Amygdala (tissue), 56 donors: ENCODE measurements around the gene RBM4B.
A peak's percentile ranks its signal among the peaks of the same experiment; 100 is the strongest.

Experiments
- DNase-seq, 56 donors: peaks; one replicate each; lab custom pipeline; 2025; lab: John Stamatoyannopoulos, UW

The RBM4B gene

GRCh38 chr11:66707486-66707885, 29.8 kb upstream of the RBM4B start:
- DNase-seq: no peak

DNA sequence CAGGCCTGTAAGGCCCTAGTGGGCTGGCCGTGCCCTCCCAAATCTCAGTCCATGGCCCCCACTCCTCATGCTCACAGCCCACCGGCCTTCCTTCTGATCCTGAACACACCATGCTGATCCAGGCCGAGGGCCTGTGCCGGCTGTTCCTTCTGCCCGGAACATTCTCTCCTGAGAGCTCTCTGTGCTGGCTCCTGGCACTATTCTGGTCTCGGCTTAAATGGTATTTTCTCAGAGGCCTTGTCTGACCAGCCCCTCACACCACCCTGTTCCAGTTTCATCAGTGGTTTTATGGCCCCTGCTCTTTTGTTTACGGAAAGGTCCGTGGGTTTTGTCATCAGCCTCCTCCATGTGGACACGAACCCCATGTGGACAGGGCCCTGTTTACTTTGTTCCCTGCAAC, 29.3 kb upstream of the RBM4B start:
- no peak for DNase-seq

DNA sequence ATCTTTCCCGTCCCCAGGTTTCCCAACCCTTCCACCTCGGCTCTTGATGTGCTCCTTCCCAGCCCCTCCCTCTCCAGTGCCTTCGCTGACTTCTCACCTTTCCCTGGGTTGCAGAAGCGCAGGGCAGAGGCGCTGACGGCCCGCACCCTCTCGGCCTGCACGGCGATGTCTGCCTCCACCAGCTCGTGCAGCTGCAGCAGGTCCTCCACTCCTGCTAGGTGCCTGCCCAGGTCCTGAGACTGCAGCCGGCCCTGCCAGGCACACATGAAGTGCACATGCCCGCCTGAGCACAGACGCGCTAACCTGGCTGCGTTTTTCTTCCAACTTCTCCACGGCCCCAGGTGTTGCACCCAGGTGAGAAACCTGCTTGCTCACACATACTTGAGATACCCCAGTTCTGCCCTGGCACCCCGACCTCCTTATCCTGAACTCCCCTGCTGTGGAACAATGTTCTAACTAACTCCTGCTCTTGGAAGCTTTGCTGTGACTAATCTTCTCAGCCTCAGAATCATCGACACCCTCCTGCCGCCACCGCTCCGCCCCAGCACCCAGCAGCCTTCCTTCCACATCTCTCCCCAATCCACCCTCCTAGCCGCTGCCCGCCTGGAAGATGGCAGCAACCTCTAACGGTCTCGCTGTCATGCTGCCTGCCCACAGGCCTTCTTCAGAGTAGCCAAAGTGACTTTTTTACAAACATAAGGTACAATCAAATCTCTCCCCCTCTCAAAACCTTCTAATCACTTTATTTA, 28.1 kb upstream of the RBM4B start:
- DNase-seq: peak in 2 of 56 donors; percentile 8 to 11

- DNase-seq: no peak
These were observed 27.1 kb upstream of the RBM4B start for GRCh38 chr11:66704659-66705360.

- no peak for DNase-seq
These were observed 23.9 kb upstream of the RBM4B start for GRCh38 chr11:66701432-66702240.

DNA sequence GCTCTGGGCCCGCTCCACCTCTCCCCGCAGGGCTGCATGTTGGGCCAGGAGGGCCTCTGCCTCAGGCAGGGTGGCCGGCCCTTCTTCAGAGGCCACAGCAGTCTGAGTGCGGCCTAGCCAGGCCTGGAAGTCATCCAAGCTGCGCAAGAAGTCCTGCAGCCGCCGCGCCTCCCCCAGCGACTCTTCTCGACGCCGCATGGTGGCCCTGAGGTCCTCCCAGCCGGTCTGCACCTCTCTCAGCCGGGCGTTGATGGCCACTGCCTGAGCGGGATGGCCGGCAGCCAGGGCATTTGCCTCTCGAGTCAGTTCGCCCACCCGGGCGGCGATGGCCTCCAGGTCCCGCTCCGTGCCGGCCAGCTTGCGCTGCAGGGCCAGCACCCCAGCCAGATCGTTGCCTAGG, 23.1 kb upstream of the RBM4B start:
- DNase-seq: no peak

DNA sequence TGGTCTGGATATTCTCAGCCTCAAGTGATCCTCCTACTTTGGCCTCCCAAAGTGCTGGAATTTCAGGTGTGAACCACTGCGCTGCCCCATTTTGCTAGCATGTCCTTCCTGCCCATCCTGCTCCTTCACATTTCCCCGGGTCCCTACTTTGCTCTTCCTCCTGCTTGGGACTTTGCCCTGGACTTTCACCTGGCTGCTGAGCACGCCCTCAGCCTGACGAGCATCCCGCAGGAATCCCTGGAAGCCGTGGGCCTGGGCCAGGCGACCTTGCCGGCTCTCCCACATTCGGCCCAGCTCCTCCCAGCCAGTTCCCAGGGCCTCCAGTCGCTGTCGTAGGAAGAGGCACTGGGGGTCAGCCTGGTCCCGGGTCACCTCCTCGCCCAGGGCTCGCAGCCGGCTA, 22.6 kb upstream of the RBM4B start:
- DNase-seq: no peak

- DNase-seq: no peak
These were observed 20.8 kb upstream of the RBM4B start for GRCh38 chr11:66698491-66698890.

DNA sequence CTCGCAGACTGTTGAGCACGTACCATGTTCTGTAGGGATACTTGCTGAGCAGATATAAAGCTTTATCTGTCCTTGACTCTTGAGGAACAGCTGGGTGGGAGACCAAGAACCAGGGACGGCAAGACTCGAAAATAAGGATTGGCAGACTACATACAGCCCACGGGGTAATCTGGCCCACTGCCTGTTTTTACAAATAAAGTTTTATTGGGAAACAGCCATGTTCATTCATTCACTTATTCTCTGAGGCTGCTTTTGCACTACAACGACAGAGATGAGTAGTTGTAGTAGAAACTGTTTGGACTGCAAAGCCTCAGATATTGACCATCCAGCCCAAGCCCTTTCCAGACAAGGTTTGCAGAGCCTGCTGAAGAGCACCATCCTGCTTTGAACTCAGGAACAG, 20.3 kb upstream of the RBM4B start:
- DNase-seq: no peak

- DNase-seq: no peak
These were observed 18.5 kb upstream of the RBM4B start for GRCh38 chr11:66696146-66696545.

- DNase-seq: peak in 54 of 56 donors; percentile 10 to 89 (median 64)
These were observed 17.1 kb upstream of the RBM4B start for GRCh38 chr11:66694732-66695207.

GRCh38 chr11:66694056-66694410, 16.3 kb upstream of the RBM4B start:
- no peak for DNase-seq

- no peak for DNase-seq
These were observed 15.8 kb upstream of the RBM4B start for GRCh38 chr11:66693356-66694055.

DNA sequence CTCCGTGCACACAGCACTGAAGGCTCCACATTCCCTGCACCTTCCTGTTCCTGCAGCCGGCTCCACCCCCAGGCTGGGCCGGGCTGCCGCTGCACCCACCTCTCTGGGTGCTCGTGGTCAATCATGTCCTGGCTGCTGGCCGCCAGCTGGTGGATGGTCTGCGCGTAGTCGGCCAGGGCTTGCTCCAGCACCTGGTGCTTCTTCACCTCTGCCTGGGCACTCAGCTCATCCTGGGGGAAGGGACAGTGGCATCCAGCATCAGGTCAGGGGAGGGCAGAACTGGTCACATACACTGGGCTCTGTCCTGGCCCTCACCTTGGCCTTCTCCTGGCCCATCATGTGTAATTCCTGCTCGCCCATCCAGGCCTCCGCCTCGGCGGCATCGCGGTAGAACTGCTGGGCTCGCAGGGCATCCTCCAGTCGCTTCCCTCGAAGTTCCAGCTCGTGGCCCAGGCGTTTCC, 15.2 kb upstream of the RBM4B start:
- DNase-seq: no peak

DNA sequence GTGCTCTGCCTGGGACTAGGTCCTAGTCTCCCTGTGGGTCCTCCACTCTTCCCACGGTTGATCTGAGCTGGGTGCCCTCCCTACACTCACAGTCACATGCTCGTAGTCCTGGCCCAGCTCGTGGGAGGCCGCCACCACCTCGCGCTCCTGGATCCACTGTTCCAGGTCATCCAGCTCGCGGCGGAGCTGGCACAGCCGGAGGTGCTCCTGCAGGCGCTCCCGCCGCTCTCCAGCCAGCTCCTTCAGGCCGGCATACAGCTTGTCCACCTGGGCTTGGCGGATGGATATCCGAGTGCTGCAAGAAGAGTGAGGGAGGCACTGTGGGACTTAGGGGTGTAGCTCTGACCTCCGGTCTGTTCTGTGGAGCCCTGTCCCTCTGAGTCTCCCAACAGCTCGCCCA, 14.8 kb upstream of the RBM4B start:
- DNase-seq: no peak

DNA sequence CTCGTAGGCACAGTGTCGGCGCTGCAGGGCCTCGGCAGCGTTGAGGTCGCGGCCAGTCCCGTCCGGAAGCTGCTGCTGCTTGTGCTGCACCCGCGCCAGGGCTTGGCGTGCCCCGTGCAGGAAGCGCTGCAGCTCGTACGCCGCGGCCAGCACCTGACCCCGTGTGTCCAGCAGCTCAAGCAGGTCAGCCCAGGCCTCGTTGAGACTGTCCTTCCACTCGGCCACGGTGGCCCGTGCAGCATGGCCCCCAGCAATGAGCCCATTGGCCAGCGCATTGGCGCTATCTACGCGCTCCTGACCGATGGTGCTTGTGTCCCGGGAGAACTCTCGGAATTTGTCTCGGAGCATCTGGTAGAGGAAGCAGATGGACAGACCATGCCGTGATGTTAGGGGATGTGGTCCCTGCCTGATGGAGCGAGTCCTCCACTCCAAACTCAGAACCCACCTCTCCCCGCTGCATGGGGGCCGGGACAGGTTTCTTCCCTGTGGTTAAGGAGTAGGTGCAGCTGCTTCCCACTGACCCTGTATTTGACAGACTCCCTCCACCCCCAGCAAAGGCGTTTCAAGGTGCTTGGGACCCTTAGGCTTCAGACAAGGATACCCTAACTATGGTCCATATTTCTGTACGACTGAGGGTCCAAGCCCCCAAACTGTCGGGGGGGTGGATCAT, 13.8 kb upstream of the RBM4B start:
- no peak for DNase-seq

- DNase-seq: no peak
These were observed 12.2 kb upstream of the RBM4B start for GRCh38 chr11:66689661-66690590.

DNA sequence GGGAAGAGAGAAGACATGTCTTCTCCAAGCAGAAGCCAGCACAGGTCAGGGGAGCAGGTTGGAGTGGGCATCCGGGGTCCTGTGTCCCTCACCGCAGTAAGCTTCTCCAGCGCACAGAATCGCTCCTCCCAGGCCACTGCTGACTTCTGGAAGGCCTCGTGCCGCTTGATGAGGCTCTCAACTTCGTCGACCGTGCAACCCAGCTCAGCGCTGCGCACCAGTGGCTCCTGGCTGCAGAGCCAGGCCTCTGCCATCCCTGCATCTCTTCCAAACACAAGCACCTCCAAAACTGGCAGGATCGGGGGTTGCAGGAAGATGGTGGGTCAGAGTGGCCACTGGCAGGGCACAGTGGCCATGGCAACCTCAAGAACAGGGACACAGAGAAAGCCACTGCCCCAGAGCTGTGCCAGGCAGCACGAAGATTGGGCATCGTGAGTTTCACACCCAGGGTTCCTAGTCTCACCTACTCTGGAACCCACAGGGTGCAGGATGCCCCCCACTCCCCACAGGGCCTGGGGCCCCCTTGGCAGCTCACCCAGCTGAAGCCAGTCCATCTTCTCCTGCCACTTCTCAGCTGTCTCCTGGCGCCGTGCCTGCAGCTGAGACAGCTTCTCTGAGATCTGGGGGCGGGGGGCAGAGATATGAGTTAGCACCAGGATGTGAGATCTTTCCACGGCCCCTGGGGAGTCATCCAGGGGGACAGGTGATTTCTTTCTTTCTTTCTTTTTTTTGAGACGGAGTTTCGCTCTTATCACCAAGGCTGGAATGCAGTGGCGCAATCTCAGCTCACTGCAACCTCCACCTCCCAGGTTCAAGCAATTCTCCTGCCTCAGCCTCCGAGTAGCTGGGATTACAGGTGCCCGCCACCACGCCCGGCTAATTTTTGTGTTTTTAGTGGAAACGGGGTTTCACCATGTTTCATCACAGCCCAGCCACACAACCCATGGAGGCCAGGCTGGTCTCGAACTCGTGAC, 11.2 kb upstream of the RBM4B start:
- no peak for DNase-seq
